Right lobe of liver (tissue), 4 donors: Measurements from ENCODE around the gene CACNB2.

Experiments used
- POLR2A ChIP-seq: fragments of 450-650 bp; IDR thresholded peaks from one replicate; pipeline ENCODE4 v1.6.1; 2017; ENCODE audit warnings: antibody characterized with exemption, mild to moderate bottlenecking
- TF ChIP-seq, protein P1 (sequence below), 4 donors: fragments of 200-600 bp in 3 of 4; fragments of 450-650 bp in 1 of 4; IDR thresholded peaks; one replicate each; pipeline versions ENCODE4 v1.5.1 to v1.8.0; 2016 to 2022; ENCODE audit warnings: antibody characterized with exemption in 4 of 4, mild to moderate bottlenecking in 2 of 4
- donor health status: DM: no; HTN: no; CAD: no.
- donor health status: DM: no; HTN: no; CAD: no.
- donor health status: DM: no; HTN: yes; CAD: no.

- TF ChIP-seq, protein P1, sequence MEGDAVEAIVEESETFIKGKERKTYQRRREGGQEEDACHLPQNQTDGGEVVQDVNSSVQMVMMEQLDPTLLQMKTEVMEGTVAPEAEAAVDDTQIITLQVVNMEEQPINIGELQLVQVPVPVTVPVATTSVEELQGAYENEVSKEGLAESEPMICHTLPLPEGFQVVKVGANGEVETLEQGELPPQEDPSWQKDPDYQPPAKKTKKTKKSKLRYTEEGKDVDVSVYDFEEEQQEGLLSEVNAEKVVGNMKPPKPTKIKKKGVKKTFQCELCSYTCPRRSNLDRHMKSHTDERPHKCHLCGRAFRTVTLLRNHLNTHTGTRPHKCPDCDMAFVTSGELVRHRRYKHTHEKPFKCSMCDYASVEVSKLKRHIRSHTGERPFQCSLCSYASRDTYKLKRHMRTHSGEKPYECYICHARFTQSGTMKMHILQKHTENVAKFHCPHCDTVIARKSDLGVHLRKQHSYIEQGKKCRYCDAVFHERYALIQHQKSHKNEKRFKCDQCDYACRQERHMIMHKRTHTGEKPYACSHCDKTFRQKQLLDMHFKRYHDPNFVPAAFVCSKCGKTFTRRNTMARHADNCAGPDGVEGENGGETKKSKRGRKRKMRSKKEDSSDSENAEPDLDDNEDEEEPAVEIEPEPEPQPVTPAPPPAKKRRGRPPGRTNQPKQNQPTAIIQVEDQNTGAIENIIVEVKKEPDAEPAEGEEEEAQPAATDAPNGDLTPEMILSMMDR (IDR thresholded peaks at IDR 0.05) = no peak
- no peak for TF ChIP-seq POLR2A
Measured at GRCh38 chr10:18113881-18114280, 26.3 kb upstream of the CACNB2 start.
